NB4 (cell line): ENCODE results near the gene ZNF525.

Experiments used
- CTCF ChIP-seq: IDR thresholded peaks from one replicate; pipeline ENCODE4 v1.5.1; 2012; ENCODE audit warnings: low read depth, low read length
- MAX ChIP-seq: IDR thresholded peaks from 2 replicates; pipeline ENCODE4 v1.6.1; 2011; ENCODE audit warnings: low read depth, low read length
- POLR2A ChIP-seq: IDR thresholded peaks from 2 replicates; pipeline ENCODE4 v1.6.1; 2011; ENCODE audit warnings: mild to moderate bottlenecking; ENCODE audit not compliant: insufficient read length; ENCODE audit errors: extremely low read depth

GRCh38 chr19:53388168-53388567 is 22.7 kb downstream of the ZNF525 start:
- no peak for TF ChIP-seq CTCF
- TF ChIP-seq POLR2A, result no peak
- TF ChIP-seq MAX, result no peak
